HG03060 (cell line): ENCODE data around the gene ZBTB4.

Experiments
- ATAC-seq: cut with Tn5 transposase; IDR thresholded peaks from one replicate; pipeline ENCODE4 v1.9.1; 2021; ENCODE audit warnings: low read depth, moderate number of reproducible peaks; ENCODE audit not compliant: unreplicated experiment

Gene ZBTB4, protein sequence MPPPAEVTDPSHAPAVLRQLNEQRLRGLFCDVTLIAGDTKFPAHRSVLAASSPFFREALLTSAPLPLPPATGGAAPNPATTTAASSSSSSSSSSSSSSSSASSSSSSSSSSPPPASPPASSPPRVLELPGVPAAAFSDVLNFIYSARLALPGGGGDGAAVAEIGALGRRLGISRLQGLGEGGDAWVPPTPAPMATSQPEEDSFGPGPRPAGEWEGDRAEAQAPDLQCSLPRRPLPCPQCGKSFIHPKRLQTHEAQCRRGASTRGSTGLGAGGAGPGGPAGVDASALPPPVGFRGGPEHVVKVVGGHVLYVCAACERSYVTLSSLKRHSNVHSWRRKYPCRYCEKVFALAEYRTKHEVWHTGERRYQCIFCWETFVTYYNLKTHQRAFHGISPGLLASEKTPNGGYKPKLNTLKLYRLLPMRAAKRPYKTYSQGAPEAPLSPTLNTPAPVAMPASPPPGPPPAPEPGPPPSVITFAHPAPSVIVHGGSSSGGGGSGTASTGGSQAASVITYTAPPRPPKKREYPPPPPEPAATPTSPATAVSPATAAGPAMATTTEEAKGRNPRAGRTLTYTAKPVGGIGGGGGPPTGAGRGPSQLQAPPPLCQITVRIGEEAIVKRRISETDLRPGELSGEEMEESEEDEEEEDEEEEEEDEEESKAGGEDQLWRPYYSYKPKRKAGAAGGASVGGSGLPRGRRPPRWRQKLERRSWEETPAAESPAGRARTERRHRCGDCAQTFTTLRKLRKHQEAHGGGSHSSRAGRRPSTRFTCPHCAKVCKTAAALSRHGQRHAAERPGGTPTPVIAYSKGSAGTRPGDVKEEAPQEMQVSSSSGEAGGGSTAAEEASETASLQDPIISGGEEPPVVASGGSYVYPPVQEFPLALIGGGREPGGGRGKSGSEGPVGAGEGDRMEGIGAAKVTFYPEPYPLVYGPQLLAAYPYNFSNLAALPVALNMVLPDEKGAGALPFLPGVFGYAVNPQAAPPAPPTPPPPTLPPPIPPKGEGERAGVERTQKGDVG

DNA sequence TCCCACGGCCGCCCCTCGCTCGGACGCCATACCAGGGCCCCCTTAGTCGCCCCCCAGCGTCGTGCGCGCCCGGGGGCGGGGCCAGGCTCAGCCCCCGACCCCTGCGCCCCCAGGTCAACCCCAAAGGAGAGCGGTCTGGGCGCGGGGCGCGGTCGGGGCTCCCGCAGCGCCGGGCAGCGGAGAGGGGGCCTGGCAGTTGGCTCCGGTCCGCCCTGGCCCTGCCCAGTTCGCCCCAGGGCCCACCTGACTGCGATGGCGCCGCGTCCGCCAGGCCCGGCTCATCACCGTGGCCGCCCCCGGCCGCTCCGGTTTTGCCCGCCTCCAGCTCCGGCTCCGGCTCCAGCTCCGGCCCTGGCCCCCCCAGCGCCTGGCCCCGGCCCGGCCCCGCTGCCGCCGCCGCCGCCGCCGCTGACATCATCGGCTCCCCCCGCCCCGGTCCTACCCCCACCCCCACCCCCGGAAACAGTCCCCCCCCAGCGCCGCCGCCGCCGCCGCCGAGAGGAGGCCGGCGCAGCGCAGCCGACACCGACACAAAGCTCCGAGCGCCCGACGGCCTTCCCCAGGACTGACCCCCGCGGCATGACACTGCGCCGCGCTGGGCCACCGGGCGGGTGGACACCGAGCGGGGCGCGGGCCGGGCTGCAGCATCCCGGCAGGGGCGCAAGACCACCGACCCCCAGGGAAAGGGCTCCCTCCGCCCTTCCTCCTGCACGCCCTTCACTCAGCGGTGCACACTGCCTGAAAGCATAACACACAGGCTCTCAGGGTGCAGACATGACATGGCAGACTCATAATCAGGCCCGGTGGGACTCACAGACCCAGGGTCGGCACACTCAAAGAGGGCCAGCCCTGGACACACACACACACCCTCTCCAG, at the start of gene ZBTB4:
Gene ZBTB4, minus strand, starts transcription at position 419 of the 876 bp plus-strand sequence. CDS start 12,830 bp downstream, outside the sequence.
- ATAC-seq = no peak

DNA sequence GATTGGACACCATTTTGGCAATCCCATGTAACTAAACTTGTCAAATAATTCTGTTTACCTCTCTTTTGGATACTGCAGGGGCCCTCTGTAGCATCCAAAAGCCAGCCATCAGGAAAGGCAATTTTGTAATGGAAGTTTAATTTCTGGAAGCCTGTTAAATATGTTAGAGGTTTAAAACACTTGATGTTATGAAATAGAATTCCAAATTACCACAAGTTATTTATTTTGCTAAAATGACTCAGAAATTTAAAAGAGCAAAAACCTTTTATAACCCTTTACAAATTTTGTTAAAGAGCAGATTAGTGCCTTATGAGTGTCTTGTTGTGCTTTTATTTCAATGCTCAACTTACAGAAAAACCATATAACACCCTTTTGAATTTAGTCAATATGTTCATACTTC, 49.4 kb upstream of the ZBTB4 start:
- no peak for ATAC-seq

DNA sequence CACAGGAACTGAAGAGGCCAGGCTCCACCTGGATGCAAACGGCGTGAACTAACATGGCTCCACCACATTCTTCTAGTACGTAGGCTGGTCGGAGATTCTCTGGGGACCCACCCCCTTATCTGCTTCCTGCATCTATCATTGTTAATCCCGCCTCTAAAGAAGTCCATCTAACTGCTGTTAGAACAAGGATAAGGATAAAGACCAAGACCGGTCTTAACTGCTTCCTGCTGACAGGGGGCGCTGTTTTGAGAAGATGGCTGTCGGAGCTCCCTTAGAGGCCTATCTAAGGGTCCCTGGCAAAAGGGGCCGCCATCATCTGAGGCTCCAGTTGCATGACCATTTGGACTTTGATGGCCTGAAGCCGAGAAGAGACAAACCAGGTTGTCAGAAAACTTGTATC, 43.6 kb upstream of the ZBTB4 start:
- ATAC-seq = no peak

DNA sequence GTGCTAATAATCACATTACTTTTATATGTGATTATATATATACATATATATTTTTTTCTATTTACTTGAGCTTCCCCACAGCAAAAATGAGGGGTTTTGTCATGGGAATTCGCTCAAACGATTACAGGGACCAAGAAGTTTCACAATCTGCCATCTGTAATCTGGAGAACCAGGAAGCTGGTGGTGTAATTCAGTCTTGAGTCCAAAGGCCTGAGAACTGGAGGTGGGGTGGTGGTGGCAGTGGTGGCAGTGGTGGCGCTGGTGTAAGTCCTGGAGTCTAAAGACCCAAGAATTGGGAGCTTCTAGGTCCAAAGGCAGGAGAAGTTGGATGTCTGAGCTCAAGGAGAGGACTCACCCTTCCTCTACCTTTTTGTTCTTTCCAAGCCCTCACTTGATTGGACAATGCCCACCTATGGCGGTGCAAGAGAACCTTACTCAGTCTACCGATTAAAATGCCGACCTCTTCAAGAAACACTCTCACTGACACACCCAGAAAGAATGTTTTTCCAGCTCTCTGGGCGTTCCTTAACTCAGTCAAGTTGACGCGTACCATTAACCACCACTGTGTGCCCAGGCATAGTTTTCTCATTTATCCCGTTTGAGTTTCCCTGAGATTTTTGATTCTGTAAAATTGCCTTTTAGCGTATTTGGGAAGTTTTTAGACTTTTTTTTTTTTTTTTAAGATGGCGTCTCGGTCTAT, 36.6 kb upstream of the ZBTB4 start:
- ATAC-seq = no peak

DNA sequence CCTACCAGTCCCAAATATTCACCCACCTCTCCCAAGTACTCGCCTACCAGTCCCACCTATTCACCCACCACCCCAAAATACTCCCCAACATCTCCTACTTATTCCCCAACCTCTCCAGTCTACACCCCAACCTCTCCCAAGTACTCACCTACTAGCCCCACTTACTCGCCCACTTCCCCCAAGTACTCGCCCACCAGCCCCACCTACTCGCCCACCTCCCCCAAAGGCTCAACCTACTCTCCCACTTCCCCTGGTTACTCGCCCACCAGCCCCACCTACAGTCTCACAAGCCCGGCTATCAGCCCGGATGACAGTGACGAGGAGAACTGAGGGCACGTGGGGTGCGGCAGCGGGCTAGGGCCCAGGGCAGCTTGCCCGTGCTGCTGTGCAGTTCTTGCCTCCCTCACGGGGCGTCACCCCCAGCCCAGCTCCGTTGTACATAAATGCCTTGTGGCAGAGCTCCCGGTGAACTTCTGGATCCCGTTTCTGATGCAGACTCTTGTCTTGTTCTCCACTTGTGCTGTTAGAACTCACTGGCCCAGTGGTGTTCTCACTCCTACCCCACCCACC, 34.5 kb upstream of the ZBTB4 start:
- ATAC-seq = no peak

DNA sequence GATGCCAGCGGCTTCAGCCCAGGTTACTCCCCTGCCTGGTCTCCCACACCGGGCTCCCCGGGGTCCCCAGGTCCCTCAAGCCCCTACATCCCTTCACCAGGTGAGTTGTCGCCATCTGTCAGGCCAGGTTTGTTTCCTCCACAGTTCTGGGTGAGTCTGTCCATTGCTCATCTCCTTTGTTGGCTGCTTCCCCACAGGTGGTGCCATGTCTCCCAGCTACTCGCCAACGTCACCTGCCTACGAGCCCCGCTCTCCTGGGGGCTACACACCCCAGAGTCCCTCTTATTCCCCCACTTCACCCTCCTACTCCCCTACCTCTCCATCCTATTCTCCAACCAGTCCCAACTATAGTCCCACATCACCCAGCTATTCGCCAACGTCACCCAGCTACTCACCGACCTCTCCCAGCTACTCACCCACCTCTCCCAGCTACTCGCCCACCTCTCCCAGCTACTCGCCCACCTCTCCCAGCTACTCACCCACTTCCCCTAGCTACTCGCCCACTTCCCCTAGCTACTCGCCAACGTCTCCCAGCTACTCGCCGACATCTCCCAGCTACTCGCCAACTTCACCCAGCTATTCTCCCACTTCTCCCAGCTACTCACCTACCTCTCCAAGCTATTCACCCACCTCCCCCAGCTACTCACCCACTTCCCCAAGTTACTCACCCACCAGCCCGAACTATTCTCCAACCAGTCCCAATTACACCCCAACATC, 33.6 kb upstream of the ZBTB4 start:
- no peak for ATAC-seq

DNA sequence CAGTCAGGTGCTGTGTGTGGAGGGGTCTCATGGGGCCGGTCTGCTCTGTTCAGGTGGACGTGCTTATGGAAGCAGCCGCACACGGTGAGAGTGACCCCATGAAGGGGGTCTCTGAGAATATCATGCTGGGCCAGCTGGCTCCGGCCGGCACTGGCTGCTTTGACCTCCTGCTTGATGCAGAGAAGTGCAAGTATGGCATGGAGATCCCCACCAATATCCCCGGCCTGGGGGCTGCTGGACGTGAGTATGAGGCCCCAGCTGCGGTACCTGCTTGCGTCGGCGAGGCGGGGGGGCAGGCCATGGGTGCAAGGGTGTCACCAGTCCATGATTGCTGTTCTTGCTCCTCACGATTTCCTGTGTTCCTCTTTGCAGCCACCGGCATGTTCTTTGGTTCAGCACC, 32.7 kb upstream of the ZBTB4 start:
- ATAC-seq = no peak

DNA sequence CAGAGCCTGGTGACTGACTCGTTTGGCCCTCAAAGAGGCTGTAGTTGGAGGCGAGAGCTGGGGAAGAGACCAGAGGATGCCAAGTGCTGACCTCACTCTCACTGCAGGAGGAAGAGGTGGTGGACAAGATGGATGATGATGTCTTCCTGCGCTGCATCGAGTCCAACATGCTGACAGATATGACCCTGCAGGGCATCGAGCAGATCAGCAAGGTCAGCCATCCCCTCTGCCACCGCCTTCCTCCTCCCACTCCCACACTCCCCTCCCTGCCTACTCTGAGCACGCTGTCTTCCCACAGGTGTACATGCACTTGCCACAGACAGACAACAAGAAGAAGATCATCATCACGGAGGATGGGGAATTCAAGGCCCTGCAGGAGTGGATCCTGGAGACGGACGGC, 31.7 kb upstream of the ZBTB4 start:
- ATAC-seq = no peak

DNA sequence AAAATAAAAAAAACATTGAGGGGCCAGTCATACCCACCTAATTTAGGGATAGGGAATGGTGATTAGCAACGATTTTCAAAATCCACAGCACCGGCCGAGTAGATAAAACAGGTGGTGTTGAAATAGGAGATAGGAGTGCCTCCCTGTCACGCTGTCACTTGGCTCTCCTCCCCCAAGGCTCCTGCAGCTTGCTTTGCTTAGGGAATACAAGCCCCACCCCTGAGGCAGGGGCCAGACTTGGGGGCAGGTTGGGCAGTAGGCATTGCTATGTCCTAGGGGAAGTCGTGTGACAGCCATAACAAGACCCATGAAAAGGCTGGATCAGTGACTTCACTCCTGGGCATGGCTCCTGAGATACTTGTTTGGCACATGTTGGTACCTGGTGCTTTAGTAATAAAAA, 30.5 kb upstream of the ZBTB4 start:
- no peak for ATAC-seq

DNA sequence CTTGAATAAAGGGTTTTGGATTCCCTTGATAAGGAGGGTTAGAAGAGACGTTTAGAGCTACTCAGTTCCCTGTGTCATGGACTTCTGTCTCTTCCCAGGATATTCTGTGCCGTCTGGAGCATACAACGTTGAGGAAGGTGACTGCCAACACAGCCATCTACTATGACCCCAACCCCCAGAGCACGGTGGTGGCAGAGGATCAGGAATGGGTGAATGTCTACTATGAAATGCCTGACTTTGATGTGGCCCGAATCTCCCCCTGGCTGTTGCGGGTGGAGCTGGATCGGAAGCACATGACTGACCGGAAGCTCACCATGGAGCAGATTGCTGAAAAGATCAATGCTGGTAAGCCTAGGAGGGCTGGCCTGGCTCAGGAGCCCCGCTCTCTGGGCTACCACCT, 29.4 kb upstream of the ZBTB4 start:
- no peak for ATAC-seq

DNA sequence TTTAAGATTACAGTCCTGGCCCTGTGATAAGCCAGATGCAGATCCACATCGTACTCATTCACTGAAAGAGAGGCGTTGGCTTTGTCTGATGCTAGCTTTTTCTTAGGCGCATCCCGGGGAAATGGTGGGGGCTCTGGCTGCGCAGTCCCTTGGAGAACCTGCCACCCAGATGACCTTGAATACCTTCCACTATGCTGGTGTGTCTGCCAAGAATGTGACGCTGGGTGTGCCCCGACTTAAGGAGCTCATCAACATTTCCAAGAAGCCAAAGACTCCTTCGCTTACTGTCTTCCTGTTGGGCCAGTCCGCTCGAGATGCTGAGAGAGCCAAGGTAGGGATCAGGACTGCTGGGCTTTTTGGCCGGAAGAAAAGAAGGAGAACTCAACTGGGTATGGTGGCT, 28.7 kb upstream of the ZBTB4 start:
- ATAC-seq = no peak

DNA sequence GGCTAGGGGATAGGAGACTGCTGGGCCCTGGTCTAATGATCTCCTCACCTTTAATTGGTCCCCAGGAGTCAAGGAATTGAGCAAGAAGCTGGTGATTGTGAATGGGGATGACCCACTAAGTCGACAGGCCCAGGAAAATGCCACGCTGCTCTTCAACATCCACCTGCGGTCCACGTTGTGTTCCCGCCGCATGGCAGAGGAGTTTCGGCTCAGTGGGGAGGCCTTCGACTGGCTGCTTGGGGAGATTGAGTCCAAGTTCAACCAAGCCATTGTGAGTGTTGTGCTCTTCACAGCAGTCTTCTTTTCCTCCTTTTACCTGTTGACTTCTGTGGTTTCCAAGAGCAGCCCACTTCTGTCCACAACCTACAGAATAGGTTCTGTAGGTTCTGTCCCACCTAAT, 24.1 kb upstream of the ZBTB4 start:
- no peak for ATAC-seq

DNA sequence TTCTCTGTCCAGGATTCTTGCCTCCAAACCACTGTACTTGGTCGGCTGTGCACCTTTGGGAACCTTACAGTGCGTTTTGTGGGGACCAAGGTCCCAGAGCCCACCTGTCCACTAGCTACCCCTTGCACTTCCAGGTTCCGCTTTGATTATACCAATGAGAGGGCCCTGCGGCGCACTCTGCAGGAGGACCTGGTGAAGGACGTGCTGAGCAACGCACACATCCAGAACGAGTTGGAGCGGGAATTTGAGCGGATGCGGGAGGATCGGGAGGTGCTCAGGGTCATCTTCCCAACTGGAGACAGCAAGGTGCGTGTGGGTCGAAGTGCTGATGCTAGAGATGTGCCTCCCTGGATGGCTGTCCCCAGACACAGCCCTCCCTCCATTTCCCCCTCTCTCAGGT, 23.6 kb upstream of the ZBTB4 start:
- no peak for ATAC-seq

DNA sequence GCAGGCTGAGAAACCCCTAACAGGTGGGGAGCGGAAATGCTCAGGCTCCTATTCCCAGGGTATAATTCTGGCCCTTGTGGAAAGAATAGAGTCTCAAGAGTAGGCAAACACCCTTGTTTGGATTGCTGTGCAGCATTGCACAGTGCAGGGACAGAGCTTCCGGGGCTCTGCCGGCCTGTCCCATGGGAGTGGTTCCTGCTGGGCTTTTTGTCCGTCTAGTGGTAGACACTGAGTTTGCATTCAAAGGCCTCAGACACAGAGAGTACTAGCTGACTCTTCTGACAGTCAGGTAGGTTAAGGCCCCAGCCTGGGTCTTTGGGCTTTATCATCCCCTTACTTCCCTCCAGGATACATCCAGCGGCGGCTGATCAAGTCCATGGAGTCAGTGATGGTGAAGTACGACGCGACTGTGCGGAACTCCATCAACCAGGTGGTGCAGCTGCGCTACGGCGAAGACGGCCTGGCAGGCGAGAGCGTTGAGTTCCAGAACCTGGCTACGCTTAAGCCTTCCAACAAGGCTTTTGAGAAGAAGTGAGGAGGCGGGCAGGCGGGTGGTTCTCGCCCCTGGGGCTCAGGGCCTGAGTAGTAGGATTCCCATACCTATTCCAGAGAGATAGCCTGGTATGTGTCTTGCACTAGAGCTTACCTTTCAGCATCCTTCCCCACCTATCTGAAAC, 22.9 kb upstream of the ZBTB4 start:
- ATAC-seq = no peak

DNA sequence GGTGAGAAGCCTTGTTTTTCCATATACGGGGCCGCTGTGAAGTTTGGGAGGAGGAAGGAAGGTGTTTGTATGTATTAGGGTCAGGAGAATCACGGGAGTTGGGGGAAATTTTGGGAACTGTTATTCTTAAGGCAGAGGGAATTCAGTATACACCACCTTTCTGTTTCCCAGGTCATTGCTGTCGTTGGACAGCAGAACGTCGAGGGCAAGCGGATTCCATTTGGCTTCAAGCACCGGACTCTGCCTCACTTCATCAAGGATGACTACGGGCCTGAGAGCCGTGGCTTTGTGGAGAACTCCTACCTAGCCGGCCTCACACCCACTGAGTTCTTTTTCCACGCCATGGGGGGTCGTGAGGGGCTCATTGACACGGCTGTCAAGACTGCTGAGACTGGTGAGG, 22.3 kb upstream of the ZBTB4 start:
- ATAC-seq = no peak

DNA sequence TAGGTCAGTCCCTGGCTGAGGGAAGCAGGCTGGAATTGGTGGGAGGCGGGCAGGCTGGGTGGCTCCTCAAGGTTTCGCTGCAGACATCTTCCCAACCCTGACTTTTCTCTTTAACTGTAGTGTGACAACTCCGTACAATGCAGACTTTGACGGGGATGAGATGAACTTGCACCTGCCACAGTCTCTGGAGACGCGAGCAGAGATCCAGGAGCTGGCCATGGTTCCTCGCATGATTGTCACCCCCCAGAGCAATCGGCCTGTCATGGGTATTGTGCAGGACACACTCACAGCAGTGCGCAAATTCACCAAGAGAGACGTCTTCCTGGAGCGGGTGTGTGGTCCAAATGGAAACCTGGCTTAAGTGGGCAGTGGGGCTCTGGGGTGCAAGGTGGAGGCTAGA, 19.7 kb upstream of the ZBTB4 start:
- ATAC-seq = no peak

DNA sequence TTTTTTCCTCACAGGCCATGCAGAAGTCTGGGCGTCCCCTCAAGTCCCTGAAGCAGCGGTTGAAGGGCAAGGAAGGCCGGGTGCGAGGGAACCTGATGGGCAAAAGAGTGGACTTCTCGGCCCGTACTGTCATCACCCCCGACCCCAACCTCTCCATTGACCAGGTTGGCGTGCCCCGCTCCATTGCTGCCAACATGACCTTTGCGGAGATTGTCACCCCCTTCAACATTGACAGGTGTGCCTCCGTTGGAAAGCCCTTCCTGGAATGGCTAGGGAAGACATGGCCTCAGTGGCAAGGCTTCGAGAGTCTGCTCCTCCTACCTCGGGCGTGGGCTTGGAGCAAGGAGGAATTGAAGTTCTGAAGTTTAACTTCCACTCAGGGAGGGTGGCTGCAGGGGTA, 18.2 kb upstream of the ZBTB4 start:
- no peak for ATAC-seq

DNA sequence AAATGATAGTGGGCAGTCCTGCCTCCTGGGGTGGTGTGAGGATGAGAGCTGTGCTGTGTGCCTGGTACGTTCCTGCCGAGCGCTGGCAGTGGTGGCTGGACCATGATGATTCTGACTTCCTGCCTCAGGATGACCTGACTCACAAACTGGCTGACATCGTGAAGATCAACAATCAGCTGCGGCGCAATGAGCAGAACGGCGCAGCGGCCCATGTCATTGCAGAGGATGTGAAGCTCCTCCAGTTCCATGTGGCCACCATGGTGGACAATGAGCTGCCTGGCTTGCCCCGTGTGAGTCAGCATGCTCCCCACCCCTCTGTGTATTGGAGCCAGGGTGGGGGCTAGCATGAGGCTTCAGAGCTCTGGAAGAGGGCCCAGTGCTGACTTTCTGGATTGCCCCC, 17.8 kb upstream of the ZBTB4 start:
- no peak for ATAC-seq
